Neural cell (in vitro differentiated cells): ENCODE results near the gene CLEC16A. TPM values are rescaled to one million over a fixed set of nuclear protein-coding genes. Genes with fewer than 3 reads are reported as not detected.

Experiments
- H2AFZ ChIP-seq: fragments of 200-600, 300-800 bp; sonication (generic), shearing (Covaris generic); 2 replicates; pipeline ENCODE4 v1.6.0; 2014; ENCODE audit warnings: low read depth, mild to moderate bottlenecking, antibody characterized with exemption, low read length, moderate library complexity
- H3F3A ChIP-seq: fragments of 200-600 bp; shearing (Covaris generic); 2 replicates; pipeline ENCODE4 v1.6.1; 2016; ENCODE audit warnings: mild to moderate bottlenecking, moderate library complexity, mixed read lengths, antibody characterized with exemption, low read length; ENCODE audit not compliant: insufficient read depth, poor library complexity, severe bottlenecking
- H3K27ac ChIP-seq: fragments of 200-600, 300-800 bp; sonication (generic), shearing (Covaris generic); 2 replicates; pipeline ENCODE4 v1.5.1; 2014; ENCODE audit warnings: mild to moderate bottlenecking, low read length, moderate library complexity
- H3K27me3 ChIP-seq: fragments of 300-800, 200-600 bp; sonication (generic), shearing (Covaris generic); 2 replicates; pipeline ENCODE4 v1.6.0; 2014; ENCODE audit warnings: mild to moderate bottlenecking, low read depth, low read length, moderate library complexity; ENCODE audit not compliant: insufficient read depth
- H3K36me3 ChIP-seq: fragments of 300-800, 200-600 bp; sonication (generic), shearing (Covaris generic); 2 replicates; pipeline ENCODE4 v1.5.1; 2014; ENCODE audit warnings: mild to moderate bottlenecking, antibody characterized with exemption, low read length, moderate library complexity; ENCODE audit not compliant: insufficient read depth
- H3K4me2 ChIP-seq: fragments of 300-800, 200-600 bp; sonication (generic), shearing (Covaris generic); 2 replicates; pipeline ENCODE4 v1.6.0; 2014; ENCODE audit warnings: mild to moderate bottlenecking, low read length
- H3K4me3 ChIP-seq: fragments of 300-800, 200-600 bp; sonication (generic), shearing (Covaris generic); 2 replicates; pipeline ENCODE4 v1.5.1; 2014; ENCODE audit warnings: mild to moderate bottlenecking, low read length, moderate library complexity
- H3K79me2 ChIP-seq: fragments of 200-600 bp; shearing (Covaris generic); replicated peaks from 2 replicates; pipeline ENCODE4 v1.6.0; 2014; ENCODE audit warnings: mild to moderate bottlenecking, low read length, moderate library complexity; ENCODE audit not compliant: insufficient read depth
- H3K9ac ChIP-seq: fragments of 300-800, 200-600 bp; sonication (generic), shearing (Covaris generic); 2 replicates; pipeline ENCODE4 v1.6.1; 2016; ENCODE audit warnings: mild to moderate bottlenecking, low read length, mixed read lengths
- H3K9me2 ChIP-seq: fragments of 200-600 bp; shearing (Covaris generic); 2 replicates; pipeline ENCODE4 v1.6.1; 2016; ENCODE audit warnings: mild to moderate bottlenecking, low read length, mixed read lengths; ENCODE audit not compliant: insufficient read depth
- H3K9me3 ChIP-seq: fragments of 200-600, 300-800 bp; sonication (generic), shearing (Covaris generic); 2 replicates; pipeline ENCODE4 v1.6.1; 2016; ENCODE audit warnings: mild to moderate bottlenecking, mixed run types, low read length, moderate library complexity, mixed read lengths
- H4K20me1 ChIP-seq: fragments of 200-600 bp; shearing (Covaris generic); 2 replicates; pipeline ENCODE4 v1.6.1; 2016; ENCODE audit warnings: mild to moderate bottlenecking, mixed run types; ENCODE audit not compliant: insufficient read depth
- EP300 ChIP-seq: fragments of 450-650 bp; conservative IDR thresholded peaks from 2 replicates; pipeline ENCODE4 v1.6.1; 2014; ENCODE audit warnings: antibody characterized with exemption, mild to moderate bottlenecking, moderate library complexity; ENCODE audit not compliant: poor library complexity, severe bottlenecking
- EZH2 ChIP-seq: fragments of 200-600, 300-800 bp; shearing (Covaris generic), sonication (generic); IDR thresholded peaks from 2 replicates; pipeline ENCODE4 v1.6.1; 2014; ENCODE audit warnings: antibody characterized with exemption, low read length, borderline replicate concordance, mild to moderate bottlenecking; ENCODE audit not compliant: insufficient read depth, poor library complexity, severe bottlenecking
- MXI1 ChIP-seq: fragments of 450-650 bp; conservative IDR thresholded peaks from 2 replicates; pipeline ENCODE4 v1.6.1; 2014; ENCODE audit warnings: antibody characterized with exemption, mild to moderate bottlenecking; ENCODE audit not compliant: poor library complexity, severe bottlenecking
- POLR2AphosphoS5 ChIP-seq: IDR thresholded peaks from 2 replicates; pipeline ENCODE4 v1.6.1; 2012
- RAD21 ChIP-seq: fragments of 450-650 bp; conservative IDR thresholded peaks from 2 replicates; pipeline ENCODE4 v1.6.1; 2014; ENCODE audit warnings: antibody characterized with exemption, mild to moderate bottlenecking, moderate library complexity
- SMC3 ChIP-seq: fragments of 450-650 bp; conservative IDR thresholded peaks from 2 replicates; pipeline ENCODE4 v1.6.1; 2014; ENCODE audit warnings: antibody characterized with exemption, mild to moderate bottlenecking, moderate library complexity; ENCODE audit not compliant: poor library complexity
- TAF1 ChIP-seq: IDR thresholded peaks from 2 replicates; pipeline ENCODE4 v1.6.1; 2012; ENCODE audit warnings: low read depth
- polyA plus RNA-seq: library from polyadenylated mRNA; depleted of rRNA; stranded (reverse); fragments of >200 nt; gene quantifications from 2 replicates; pipeline ENCODE4 v1.2.3, GENCODE V29; 2014
- TF ChIP-seq, protein P1 (sequence below): fragments of 450-650 bp; IDR thresholded peaks from 2 replicates; pipeline ENCODE4 v1.5.1; 2014; ENCODE audit warnings: antibody characterized with exemption, mild to moderate bottlenecking, moderate library complexity; ENCODE audit not compliant: poor library complexity, severe bottlenecking
- TF ChIP-seq, protein P2 (sequence below): IDR thresholded peaks from 2 replicates; pipeline ENCODE4 v1.6.1; 2012; ENCODE audit warnings: borderline replicate concordance

CLEC16A gene
- polyA plus RNA-seq, 1 donor from 2014 or later, result 11.1 TPM

DNA sequence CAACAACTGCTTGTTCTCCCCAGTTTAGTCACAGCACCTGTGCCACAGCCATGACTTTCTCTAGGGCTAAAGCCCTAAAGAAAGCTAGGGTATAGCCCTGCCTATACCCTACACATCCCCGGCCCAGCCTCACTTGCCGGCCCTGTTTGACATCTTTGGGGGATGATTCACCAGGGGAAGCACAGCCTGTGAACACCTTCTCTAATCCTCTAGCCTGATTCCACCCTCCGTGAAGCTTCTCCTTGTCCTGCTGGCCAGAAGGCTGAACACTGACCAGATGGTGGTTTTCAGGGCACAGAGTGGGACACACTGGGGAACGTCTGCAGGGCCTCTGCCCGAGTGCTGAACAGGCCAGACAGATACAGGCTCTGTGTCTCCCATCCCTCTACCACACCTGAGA is 6.0 kb downstream of the CLEC16A start:
- Histone ChIP-seq H3K27ac (no peak overlapping the region), H2AFZ (no peak overlapping the region), H3K27me3 (no peaks in the 10 kb centered on the region), H3K4me3 (no peak overlapping the region), H4K20me1 (no peaks in the 10 kb centered on the region), H3F3A (no peaks in the 10 kb centered on the region), H3K9me3 (no peaks in the 10 kb centered on the region), H3K79me2 (peaks cover 10% of the 10 kb centered on the region), H3K9ac (no peak overlapping the region), H3K4me2 (no peak overlapping the region), H3K36me3 (no peaks in the 10 kb centered on the region), H3K9me2 (no peaks in the 10 kb centered on the region)
- no peak for TF ChIP-seq EZH2
- TF ChIP-seq, protein P1, sequence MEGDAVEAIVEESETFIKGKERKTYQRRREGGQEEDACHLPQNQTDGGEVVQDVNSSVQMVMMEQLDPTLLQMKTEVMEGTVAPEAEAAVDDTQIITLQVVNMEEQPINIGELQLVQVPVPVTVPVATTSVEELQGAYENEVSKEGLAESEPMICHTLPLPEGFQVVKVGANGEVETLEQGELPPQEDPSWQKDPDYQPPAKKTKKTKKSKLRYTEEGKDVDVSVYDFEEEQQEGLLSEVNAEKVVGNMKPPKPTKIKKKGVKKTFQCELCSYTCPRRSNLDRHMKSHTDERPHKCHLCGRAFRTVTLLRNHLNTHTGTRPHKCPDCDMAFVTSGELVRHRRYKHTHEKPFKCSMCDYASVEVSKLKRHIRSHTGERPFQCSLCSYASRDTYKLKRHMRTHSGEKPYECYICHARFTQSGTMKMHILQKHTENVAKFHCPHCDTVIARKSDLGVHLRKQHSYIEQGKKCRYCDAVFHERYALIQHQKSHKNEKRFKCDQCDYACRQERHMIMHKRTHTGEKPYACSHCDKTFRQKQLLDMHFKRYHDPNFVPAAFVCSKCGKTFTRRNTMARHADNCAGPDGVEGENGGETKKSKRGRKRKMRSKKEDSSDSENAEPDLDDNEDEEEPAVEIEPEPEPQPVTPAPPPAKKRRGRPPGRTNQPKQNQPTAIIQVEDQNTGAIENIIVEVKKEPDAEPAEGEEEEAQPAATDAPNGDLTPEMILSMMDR, result no peak
- TF ChIP-seq RAD21, result no peak
- TF ChIP-seq TAF1, result no peak
- no peak for TF ChIP-seq EP300
- TF ChIP-seq SMC3, result no peak
- no peak for TF ChIP-seq MXI1
- TF ChIP-seq, protein P2, sequence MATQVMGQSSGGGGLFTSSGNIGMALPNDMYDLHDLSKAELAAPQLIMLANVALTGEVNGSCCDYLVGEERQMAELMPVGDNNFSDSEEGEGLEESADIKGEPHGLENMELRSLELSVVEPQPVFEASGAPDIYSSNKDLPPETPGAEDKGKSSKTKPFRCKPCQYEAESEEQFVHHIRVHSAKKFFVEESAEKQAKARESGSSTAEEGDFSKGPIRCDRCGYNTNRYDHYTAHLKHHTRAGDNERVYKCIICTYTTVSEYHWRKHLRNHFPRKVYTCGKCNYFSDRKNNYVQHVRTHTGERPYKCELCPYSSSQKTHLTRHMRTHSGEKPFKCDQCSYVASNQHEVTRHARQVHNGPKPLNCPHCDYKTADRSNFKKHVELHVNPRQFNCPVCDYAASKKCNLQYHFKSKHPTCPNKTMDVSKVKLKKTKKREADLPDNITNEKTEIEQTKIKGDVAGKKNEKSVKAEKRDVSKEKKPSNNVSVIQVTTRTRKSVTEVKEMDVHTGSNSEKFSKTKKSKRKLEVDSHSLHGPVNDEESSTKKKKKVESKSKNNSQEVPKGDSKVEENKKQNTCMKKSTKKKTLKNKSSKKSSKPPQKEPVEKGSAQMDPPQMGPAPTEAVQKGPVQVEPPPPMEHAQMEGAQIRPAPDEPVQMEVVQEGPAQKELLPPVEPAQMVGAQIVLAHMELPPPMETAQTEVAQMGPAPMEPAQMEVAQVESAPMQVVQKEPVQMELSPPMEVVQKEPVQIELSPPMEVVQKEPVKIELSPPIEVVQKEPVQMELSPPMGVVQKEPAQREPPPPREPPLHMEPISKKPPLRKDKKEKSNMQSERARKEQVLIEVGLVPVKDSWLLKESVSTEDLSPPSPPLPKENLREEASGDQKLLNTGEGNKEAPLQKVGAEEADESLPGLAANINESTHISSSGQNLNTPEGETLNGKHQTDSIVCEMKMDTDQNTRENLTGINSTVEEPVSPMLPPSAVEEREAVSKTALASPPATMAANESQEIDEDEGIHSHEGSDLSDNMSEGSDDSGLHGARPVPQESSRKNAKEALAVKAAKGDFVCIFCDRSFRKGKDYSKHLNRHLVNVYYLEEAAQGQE, result no peak
- TF ChIP-seq POLR2AphosphoS5, result no peak

DNA sequence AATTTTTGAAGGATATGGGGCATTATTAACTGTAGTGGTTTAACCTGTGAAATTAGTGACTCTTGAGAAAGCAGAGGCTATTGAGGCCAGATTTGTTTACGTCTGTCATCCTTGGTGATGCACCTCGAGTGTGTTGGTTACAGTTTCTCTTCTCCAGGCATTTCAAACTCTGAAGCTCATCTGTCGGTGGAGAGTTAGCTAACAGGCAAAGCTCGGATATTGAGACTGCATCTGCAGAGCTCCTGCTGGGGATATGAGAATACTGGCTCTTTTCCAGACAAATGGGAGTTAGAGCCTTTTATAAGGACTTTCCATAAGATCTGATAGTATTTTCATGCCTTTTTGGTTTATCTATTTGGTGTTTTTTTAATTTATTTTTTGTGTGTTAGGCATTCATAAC is 6.7 kb downstream of the CLEC16A start:
- Histone ChIP-seq H3K27ac (no peak overlapping the region), H3K4me3 (no peak overlapping the region), H4K20me1 (no peaks in the 10 kb centered on the region), H3K27me3 (no peaks in the 10 kb centered on the region), H3K79me2 (peaks cover 3% of the 10 kb centered on the region), H3K9ac (no peak overlapping the region), H3K9me2 (no peaks in the 10 kb centered on the region), H3F3A (no peaks in the 10 kb centered on the region), H3K4me2 (no peak overlapping the region), H3K9me3 (no peaks in the 10 kb centered on the region), H2AFZ (no peak overlapping the region), H3K36me3 (no peaks in the 10 kb centered on the region)
- TF ChIP-seq, protein P2, result no peak
- TF ChIP-seq MXI1, result no peak
